GM21360 (cell line): Measurements from ENCODE around the gene PSMA4.
"Not testable (repeated sequence)": the region's sequence is repeated elsewhere in the genome, so short reads cannot be mapped to it uniquely, and the experiment has no call there.

ENCODE experiments used
- ATAC-seq: cut with Tn5 transposase; IDR thresholded peaks from one replicate; pipeline ENCODE4 v1.9.1; 2021; ENCODE audit warnings: mild to moderate bottlenecking, moderate library complexity; ENCODE audit not compliant: unreplicated experiment

The PSMA4 gene

DNA sequence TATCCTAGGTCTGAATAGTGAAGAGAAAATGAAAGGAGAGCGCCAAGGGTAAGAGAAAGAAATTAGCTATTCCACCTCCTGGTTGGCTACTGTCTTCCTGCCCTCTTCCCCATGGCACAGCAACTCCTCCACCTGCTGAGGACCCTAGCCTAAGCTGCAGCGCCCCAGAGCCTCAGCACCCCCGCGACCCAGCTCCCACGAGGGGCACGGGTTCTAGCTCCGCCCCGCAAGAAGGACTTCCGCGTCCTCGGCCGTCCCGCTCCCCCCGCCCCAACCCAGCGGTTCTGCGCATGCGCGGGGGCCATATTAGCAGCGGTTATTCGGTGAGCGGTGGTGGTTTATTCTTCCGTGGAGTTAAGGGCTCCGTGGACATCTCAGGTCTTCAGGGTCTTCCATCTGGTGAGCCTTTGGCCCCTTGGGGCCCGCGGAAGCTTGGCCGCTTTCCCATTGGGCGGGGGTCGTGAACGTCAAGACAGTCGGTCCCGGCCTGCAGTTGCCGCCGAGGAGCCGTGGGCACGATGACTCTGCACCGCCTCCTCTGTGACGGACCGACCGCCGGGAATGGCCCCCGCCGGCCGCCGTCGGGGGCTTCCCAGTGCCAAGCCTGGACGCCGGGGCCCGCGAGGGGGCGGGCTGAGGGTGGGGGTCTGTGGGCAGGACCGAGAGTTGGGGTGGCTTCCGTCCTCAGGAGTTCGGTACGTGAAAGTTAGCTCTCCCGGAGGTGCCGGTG is at the start of gene PSMA4:
PSMA4 (plus strand) TSS at position 304 of the 730 bp plus-strand sequence. CDS start 1,484 bp downstream, outside the sequence.
- ATAC-seq = peak; percentile 81

DNA sequence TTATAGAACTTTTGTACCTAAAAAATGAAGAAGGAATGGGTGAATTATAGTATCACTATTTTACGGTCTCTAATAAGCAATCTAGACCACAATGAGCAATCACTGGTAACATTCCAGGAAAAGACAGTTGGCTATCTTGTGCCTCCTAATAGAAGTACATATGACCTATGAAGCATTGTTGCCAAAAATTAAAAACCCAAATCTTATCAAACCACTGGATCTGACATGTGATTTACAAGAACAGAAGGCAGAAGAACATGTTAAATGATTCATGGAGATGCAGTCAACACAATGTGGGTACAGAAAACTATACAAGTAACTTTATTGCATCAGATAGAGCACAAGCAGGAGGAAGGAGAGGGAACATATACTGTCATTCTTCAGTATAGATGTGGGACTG is 47.4 kb upstream of the PSMA4 start:
- no peak for ATAC-seq

DNA sequence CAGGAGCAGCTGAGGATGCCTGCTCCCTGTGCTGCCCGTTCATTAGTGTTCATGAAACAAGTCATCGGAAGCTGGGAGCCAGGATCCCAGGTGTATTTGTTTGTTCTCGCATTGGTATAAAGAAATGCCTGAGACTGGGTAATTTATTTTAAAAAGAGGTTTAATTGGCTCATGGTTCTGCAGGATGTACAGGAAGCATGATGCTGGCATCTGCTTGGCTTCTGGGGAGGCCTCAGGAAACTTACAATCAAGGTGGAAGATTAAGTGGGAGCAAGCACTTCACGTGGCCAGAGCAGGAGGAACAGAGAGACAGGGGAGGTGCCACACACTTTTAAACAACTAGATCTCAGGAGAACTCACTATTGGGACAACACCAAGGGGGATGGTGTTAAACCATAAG is 38.4 kb upstream of the PSMA4 start:
- no peak for ATAC-seq

DNA sequence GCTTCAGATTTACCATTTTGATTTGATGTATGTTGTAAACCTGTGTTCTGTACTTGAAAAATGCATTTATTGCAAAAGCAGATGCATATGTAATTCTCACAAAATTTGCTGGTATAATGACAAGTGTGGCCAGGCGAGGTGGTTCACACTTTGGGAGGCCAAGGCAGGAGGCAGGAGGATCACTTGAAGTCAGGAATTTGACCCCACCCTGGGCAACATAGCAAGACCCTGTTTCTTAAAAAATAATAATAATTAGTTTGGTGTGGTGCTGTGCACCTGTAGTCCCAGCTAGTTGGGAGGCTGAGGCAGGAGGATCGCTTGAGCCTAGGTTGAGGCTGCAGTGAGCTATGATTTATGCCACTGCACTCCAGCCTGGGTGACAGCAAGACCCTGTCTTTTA is 37.6 kb upstream of the PSMA4 start:
- no peak for ATAC-seq

DNA sequence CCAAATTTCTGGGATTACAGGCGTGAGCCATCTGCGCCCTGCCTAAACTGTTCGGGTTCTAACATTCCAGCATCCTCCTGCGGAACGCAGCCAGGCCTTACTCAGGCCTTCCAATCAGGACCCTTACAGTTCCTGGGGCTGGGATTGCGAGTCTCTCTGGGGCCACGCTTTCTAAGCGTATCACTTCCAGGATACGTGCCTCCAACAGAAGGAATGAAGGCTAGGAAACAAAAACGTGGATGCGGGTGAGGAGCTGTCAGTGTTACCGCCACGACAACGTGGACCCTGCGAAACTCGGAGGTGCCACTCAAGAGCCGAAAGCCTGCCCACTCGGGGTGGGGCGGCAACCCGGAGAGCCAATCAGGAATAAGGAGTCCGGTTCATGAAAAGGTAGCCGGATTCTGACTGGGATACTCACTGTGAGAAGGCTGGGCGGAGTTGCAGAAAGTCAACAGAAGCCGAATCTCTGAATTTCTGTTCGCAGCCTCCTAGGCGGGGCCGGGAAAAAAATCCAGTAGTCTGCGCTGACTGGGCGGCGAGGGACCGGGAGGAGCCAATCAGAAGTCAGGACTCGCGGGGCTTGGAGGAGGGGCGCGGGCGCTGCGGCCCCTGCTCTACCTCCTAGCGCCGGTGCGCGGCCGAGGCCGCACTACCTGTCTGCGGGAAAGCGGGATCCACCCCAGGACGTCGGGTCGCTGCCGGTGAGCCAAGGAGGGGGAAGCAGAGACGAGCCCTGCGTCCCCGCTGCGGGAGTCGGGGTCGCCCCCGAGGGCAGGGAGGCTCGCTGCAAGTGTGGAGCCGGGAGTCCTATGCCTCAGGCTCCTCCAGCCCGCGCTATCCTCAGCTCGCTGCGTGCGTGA is 33.0 kb upstream of the PSMA4 start, which contains the start of gene HYKK:
HYKK (plus strand) TSS at position 607 of the 860 bp plus-strand sequence. CDS start 5,512 bp downstream, outside the sequence.
- peak; percentile 86 for ATAC-seq

DNA sequence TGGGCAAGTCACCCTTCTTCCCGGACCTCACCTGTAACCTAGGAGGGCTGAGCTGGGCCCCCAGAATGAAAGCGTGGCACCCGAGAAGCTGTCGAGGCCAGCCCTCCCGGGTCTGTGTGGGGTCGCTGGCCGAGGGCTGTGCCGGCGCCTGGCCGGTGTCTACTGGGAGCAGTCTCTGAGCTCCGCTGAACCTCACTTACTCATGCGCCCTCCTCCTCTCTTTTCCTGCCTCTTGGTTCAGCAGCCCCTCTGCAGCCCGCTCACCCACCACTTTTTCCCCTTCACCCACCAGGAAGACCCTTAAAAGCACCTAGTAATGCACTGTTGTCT is 32.4 kb upstream of the PSMA4 start:
- no peak for ATAC-seq

DNA sequence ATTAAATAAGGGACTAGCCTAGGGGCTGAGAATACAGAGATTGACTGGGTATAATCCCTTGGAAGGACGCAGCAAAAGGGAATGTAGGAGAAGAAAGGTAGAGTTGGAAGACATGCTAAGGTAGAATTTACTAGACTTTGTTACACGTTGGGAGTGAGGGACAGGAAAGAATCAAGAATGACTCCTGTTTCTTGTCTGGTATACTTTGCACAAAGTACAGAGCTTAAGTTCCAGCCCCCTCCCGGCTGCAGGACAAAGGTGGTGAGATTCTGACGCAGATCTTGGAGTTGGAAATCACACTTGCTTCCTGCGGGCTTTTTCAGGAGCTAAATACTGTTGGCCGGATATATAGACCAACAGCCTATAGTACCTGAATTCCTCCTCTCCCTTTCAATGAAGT is 32.0 kb upstream of the PSMA4 start:
- no peak for ATAC-seq

DNA sequence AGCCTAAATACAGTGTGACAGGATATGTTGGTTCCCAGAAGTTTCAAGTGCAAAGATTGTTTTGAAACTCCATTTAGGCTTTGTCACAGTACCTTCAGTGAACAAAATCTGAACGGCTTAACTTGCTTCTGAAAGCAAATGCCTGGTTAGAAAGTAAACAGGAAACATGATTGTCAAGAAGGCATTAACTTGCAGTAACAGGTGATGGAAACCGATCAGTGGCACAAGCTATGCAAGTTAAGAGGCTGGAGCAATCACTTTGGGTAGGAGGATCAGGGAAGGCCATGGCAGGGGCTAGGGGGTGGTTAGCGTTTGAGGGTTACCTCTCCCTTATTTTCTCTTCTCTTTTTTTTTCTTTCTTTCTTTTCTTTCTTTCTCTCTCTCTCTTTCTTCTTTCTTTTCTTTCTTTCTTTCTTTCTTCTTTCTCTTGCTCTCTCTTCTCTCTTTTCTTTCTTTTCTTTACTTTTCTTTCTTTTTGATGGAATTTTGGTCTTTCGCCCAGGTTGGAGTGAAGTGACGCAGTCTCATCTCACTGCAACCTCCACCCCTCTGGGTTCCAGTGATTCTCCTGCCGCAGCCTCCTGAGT is 30.4 kb upstream of the PSMA4 start:
- no peak for ATAC-seq

DNA sequence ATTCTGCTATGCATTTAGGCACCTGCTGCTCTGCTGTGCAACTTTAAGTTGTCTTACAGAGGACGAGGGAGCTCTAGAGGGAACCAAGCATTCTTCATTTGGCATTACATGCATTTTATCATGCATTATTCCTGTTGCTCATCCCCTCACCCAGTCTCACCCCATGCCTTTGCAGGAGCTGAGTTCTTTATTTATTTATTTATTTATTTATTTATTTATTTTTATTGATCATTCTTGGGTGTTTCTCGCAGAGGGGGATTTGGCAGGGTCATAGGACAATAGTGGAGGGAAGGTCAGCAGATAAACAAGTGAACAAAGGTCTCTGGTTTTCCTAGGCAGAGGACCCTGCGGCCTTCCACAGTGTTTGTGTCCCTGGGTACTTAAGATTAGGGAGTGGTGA is 20.2 kb upstream of the PSMA4 start:
- ATAC-seq = not testable (repeated sequence)

DNA sequence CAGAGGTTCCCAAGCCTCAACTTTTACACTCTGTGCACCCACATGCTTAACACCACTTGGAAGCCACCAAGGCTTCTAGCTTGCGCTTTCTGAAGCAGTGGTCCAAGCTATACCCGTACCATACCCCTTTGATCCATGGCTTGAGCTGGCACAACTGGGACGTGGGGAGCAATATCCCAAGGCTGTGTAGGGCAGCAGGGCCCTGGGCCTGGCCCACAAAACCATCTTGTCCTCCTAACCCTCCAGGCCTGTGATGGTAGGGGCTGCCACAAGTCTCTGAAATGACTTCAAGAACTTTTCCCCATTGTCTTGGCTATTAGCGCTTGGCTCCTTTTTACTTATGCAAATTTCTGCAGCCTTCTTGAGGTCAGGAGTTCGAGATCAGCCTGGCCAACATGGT is 16.0 kb upstream of the PSMA4 start:
- no peak for ATAC-seq

DNA sequence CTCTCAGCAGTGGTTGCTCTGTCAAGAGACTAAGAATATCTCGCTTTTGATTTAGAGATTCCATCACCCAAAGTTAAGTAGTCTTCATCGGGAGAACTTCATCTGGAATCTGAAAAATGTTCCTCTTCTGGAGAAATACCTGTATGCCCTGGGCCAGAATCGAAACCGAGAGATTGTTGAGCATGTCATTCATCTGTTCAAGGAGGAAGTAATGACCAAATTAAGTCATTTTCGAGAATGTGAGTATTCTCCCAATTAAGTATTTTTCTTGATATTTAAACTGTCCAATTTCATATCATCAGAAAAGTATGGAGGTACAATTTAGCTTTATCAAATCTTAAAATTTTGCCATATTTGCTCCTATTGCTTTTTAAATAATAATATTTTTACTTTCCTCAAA is 12.9 kb upstream of the PSMA4 start:
- ATAC-seq = no peak

DNA sequence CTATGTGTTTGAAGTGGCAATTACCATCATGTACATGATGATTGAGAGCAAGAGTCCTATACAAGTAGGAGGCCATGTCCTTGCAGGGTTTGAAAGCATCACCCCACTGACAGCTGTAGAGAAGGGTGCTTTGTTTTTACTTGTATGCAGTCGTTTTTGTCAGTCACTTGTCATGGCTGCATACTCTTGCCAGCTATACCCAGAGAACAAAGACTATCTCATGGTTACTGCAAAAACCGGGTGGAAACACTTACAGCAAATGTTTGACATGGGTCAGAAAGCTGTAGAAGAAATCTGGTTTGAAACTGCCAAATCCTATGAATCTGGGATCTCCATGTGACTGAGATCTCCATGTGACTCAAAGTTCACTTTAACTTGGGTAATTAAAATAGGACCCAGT is 6.9 kb upstream of the PSMA4 start:
- ATAC-seq = no peak

DNA sequence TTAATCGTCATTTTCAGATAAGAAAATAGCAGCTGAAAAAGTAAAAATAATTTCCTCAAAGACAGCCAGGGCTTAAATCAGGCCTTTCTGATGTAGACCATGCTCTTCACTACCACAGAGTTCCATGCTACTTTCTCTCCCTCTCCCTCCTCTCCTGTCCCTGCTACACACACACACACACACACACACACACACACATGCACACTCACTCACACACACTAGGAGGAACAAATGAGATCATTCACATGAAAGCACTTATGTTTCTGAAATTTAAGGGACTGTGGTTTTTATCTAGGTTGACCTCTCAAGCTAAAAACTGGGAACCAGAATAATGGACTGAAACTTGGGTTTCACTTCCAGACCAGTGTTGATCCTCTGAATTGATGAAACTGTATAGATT is 4.1 kb upstream of the PSMA4 start:
- ATAC-seq = no peak

DNA sequence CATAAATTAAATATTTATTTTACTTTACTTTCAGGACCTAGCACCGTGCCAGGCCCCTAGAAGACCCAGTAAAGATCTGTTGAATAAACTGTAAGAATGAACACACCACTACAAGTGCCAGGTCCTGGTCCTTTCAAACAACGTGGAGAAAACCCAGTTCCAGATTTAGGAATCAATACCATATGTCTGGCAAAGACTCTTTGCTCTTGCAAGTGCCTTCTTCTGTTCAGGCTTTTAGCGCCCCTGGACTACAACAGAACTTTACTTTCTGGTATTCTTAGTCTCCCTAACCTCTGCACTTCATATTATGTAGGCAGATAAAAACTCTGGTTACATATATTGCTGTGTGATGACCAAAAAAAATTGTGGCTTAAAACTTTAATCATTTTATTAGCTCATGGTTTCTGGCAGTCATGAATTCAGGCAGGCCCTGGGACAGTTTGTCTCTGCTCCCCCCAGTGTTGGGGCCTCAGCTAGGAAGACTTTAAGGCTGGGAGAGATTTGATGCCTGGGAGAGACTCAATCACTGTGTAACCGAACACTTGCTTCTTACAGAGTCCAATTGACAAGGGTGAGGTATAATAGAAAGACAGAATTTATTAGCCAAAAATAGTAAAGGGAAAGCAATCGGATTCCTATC is 2.9 kb upstream of the PSMA4 start:
- no peak for ATAC-seq

DNA sequence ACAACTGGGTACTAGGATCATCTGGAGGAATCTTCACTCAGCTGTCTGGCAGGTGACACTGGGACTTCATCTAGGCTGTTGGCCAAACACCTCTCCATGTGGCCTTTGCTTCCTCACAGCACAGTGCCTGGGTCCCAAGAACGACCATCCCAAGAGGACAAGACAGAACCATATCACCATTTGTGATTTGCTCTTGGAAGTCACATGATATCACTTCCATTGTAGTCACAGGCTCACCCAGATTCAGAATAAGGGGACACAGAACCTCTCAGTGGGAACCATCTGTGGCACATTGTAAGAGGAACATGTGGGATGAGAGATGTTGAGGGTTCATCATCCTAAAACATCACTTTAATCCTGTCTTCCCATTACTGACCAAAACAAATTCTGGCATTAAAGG is 1.9 kb upstream of the PSMA4 start:
- ATAC-seq = no peak

DNA sequence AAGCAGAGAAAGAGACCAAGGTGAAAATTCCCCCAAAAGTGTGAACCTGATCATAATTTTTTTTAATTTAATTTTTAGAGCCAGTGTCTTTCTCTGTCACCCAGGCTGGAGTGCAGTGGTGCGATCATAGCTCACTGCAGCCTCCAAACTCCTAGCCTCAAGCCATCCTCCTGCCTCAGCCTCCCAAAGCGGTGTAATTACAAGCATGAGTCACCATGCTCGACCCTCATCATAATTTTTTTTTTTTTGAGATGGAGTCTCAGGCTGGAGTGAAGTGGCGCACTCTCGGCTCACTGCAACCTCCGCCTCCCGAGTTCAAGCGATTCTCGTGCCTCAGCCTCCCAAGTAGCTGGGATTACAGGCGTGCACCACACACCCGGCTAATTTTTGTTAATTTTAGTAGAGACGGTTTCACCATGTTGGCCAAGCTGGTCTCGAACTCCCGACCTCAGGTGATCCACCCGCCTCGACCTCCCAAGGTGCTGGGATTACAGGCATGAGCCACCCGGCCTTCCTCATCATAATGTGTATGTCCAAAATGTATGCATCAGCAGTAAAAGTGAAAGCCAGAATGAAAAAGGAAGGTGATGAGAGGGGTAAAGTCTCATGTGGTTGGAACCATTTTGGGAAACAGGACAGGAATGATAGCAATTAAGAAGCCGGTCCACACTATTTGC is 642 bp upstream of the PSMA4 start:
- ATAC-seq = not testable (repeated sequence)

DNA sequence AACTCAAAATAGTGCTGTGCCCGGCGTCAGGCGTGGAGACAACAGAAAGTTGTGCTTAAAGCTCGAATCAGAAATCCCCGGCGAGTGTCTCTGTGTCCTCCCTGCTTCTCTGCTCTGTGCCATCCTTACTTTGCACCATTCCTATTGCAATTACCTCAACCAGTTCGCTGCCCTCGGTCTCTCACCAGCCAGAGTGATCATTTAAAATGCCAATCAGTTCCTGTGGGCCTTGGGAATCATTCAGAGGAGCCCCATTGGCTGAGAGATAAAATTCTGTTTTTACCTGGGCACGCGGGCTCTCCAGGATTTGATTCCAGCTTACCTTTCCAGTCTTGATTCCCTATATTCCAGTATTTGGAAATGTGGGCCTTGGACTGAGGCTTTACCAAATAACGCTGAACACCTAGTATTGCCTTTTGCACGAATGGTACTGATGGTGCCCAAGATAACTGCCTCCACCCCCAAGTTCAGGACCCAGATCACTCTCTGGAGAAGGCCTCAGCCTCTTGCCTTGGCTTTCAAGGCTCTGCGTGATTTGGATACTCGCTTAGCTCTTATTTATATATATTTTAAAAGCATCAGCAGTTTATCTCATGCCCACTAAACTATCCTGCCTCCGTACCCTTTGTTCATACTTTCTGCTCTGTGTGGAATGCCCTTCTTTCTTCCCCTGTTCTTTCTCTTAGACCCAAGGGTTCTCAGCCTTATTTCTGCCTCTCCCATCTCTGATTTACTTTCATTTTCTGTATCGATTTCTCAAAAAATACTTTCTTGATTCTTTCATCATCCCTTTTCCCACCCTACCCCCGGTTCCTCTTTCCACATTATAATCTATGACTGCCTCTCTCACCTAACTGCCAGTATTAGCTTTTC is 863 bp downstream of the PSMA4 start:
- no peak for ATAC-seq

DNA sequence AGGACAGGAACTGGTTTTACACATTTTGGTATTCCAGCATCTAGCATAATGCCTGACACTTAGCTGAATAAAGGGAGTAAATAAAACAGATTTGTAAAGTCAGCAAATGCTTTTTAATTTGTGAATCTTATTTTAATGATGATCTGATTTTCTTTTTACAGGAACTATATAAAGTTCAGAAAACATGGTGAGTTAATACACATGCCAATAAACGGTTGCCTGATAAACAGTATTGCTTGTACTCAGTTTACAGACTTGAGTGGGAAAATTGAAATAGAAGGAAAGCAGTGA is 1.4 kb downstream of the PSMA4 start:
- no peak for ATAC-seq

DNA sequence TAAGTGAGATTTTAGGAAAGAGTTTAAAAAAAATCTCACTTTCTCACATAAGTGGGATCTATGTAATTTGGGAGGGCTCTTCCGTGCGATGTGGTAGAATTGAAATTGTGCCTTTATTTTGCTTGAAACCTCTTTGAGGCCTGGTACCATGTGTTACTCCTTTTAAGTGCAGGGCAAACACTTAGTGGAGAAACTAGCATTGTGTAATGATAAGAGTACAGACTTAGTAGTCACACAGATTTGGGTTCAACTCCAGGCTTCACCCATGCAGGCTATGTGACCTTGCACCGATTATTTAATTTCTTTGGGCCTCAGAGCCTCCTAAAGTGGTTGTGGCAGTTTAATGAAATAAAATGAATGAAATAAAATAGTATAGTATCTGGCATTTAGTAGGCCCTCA is 2.4 kb downstream of the PSMA4 start:
- no peak for ATAC-seq

DNA sequence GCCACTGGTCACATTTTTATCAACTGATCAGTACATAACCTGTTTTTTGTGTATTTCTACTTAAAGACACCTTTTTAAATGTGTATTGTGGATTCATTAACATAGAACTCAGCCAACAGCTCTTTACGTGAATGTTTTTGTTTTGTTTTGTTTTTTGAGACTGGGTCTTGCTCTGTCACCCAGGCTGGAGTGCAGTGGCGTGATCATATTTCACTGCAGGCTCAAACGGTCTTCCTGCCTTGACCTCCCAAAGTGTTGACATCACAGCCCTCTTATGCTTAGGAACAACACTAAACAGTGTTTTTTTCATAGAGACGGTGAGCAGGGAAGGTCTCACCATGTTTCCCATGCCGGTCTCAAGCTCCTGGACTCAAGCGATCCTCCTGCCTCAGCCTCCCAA is 9.9 kb downstream of the PSMA4 start:
- no peak for ATAC-seq
